ENCODE measurements around the gene WDR17.
"Not testable (repeated sequence)": the region's sequence is repeated elsewhere in the genome, so short reads cannot be mapped to it uniquely, and the experiment has no call there.

The WDR17 gene

DNA sequence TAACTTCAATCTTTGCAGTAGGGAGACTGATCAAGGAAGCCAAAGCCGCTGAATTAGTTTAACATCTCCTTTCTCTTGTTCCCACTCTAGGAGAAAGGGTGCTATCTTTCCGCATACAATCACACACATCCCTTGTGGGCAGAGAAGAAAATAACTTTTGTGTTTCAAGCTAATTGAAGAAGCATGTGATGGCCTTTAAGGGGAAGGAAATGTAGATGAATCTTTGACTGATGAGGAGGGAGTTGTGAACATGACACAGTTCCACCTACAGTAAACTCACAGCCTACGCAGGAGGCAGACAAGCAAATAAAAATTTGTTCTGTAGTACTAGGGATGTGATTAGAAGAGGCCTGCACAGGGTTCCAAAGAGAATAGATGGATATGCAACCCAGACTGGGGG is 144.5 kb downstream of the WDR17 start:
- Histone ChIP-seq H2AFZ (ENCODE audit: low read depth, low read length) (no peak overlapping the region), H3K79me2 (ENCODE audit: low read length) (no peaks in the 10 kb centered on the region), H4K20me1 (ENCODE audit: insufficient read depth, low read length) (no peaks in the 10 kb centered on the region), H3K36me3 (replicated peaks; ENCODE audit: low read depth, low read length) (no peaks in the 10 kb centered on the region), H3K9me3 (ENCODE audit: insufficient read depth, low read length) (no peaks in the 10 kb centered on the region), H3K4me3 (ENCODE audit: low read length) (no peak overlapping the region), H3K9ac (ENCODE audit: low read length) (no peak overlapping the region), H3K4me1 (ENCODE audit: low read length) (no peaks in the 10 kb centered on the region), H3K27ac (ENCODE audit: low read length) (no peak overlapping the region), H3K4me2 (ENCODE audit: low read length) (no peak overlapping the region), H3K27me3 (ENCODE audit: low read depth, low read length) (no peaks in the 10 kb centered on the region)
- TF ChIP-seq, protein P1, sequence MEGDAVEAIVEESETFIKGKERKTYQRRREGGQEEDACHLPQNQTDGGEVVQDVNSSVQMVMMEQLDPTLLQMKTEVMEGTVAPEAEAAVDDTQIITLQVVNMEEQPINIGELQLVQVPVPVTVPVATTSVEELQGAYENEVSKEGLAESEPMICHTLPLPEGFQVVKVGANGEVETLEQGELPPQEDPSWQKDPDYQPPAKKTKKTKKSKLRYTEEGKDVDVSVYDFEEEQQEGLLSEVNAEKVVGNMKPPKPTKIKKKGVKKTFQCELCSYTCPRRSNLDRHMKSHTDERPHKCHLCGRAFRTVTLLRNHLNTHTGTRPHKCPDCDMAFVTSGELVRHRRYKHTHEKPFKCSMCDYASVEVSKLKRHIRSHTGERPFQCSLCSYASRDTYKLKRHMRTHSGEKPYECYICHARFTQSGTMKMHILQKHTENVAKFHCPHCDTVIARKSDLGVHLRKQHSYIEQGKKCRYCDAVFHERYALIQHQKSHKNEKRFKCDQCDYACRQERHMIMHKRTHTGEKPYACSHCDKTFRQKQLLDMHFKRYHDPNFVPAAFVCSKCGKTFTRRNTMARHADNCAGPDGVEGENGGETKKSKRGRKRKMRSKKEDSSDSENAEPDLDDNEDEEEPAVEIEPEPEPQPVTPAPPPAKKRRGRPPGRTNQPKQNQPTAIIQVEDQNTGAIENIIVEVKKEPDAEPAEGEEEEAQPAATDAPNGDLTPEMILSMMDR (IDR thresholded peaks at IDR 0.05; ENCODE audit: low read depth, low read length), result no peak
- no peak for TF ChIP-seq EZH2phosphoT487 (IDR thresholded peaks at IDR 0.05; ENCODE audit: low read depth)

DNA sequence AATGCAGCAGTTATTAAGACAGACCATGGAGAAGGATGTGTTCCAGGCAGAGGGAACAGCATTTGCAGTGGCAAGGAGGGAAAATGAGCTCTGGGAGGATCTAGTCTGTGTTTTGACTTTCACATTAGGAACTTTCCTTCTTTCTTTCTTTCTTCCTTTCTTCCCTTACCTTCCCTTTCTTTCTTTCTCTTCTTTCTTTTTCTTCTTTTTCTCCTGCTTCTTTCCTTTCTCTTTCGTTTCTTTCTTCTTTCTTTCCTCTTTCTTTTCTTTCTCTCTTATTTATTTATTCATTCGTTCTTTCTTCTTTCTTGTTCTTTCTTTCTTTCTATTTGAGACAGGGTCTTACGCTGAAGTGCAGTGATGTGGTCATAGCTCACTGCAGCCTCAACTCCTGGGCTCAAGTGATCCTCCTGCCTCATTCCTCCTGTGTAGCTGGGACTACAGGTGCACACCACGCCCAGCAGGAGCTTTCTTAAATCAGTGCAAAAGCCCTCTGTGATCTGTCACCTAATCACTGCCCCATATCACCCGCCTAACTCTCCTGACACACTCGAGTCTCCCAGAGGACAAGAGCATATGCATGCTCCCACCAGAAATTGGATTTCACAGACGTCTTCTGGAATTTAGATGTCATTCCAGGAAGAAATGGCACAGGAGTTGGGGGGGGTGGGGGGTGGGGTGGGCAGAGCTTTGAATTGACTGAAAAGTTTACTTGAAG is 145.1 kb downstream of the WDR17 start:
- H2AFZ ChIP-seq (ENCODE audit: low read depth, low read length), result no peak overlapping the region
- no peak overlapping the region for H3K9ac ChIP-seq (ENCODE audit: low read length)
- H3K4me2 ChIP-seq (ENCODE audit: low read length), result no peak overlapping the region
- H3K9me3 ChIP-seq (ENCODE audit: insufficient read depth, low read length), result no peaks in the 10 kb centered on the region
- no peaks in the 10 kb centered on the region for H3K4me1 ChIP-seq (ENCODE audit: low read length)
- H3K79me2 ChIP-seq (ENCODE audit: low read length), result no peaks in the 10 kb centered on the region
- H3K36me3 ChIP-seq (replicated peaks; ENCODE audit: low read depth, low read length), result no peaks in the 10 kb centered on the region
- no peaks in the 10 kb centered on the region for H3K27me3 ChIP-seq (ENCODE audit: low read depth, low read length)
- no peak overlapping the region for H3K4me3 ChIP-seq (ENCODE audit: low read length)
- H3K27ac ChIP-seq (ENCODE audit: low read length), result no peak overlapping the region
- TF ChIP-seq, protein P1 (IDR thresholded peaks at IDR 0.05; ENCODE audit: low read depth, low read length), result no peak
- no peak for TF ChIP-seq EZH2phosphoT487 (IDR thresholded peaks at IDR 0.05; ENCODE audit: low read depth)
- no peaks in the 10 kb centered on the region for H4K20me1 ChIP-seq (ENCODE audit: insufficient read depth, low read length)

DNA sequence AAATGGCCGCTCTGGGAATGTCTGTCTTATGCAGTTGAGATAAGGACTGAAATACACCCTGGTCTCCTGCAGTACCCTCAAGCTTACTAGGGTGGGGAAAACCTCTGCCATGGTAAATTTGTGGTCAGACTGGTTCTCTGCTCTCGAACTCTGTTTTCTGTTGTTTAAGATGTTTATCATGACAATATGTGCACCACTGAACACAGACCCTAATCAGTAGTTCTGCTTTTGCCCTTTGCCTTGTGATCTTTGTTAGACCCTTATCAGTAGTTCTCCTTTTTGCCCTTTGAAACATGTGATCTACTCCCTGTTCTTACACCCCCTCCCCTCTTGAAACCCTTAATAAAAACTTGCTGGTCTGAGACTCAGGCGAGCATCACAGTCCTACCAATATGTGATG is 146.7 kb downstream of the WDR17 start:
- not testable (repeated sequence) for H3K79me2 ChIP-seq (ENCODE audit: low read length)

DNA sequence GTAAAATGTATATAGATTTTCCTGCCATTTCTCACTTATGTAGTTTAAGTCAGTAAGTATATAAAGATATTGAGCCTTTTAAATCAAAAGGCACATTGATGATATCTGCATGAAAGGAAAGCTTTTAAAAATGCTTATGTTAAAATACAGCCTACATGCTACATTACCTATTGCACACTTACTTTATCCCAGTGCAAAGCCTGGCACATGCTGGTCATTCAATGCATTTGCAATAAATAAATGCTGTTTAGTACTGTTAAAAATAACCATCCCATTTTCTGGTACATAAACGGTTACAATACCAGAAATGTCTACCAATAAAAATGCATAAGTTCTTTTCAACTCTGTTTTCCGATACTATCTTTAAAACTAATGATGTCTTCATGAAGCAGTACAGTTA is 151.9 kb downstream of the WDR17 start:
- Histone ChIP-seq H3K27me3 (ENCODE audit: low read depth, low read length) (no peaks in the 10 kb centered on the region), H3K4me1 (ENCODE audit: low read length) (no peaks in the 10 kb centered on the region), H3K9me3 (ENCODE audit: insufficient read depth, low read length) (no peaks in the 10 kb centered on the region), H4K20me1 (ENCODE audit: insufficient read depth, low read length) (no peaks in the 10 kb centered on the region), H3K36me3 (replicated peaks; ENCODE audit: low read depth, low read length) (no peaks in the 10 kb centered on the region), H2AFZ (ENCODE audit: low read depth, low read length) (no peak overlapping the region), H3K79me2 (ENCODE audit: low read length) (no peaks in the 10 kb centered on the region), H3K27ac (ENCODE audit: low read length) (no peak overlapping the region), H3K9ac (ENCODE audit: low read length) (no peak overlapping the region), H3K4me2 (ENCODE audit: low read length) (no peak overlapping the region), H3K4me3 (ENCODE audit: low read length) (no peak overlapping the region)
- no peak for TF ChIP-seq EZH2phosphoT487 (IDR thresholded peaks at IDR 0.05; ENCODE audit: low read depth)
- TF ChIP-seq, protein P1 (IDR thresholded peaks at IDR 0.05; ENCODE audit: low read depth, low read length), result peak; percentile 32

More for the DNA sequence above, 146.7 kb downstream of the WDR17 start:
- not testable (repeated sequence) for H4K20me1 ChIP-seq (ENCODE audit: insufficient read depth, low read length); H3K27ac ChIP-seq (ENCODE audit: low read length); H3K4me3 ChIP-seq (ENCODE audit: low read length); H2AFZ ChIP-seq (ENCODE audit: low read depth, low read length); H3K4me2 ChIP-seq (ENCODE audit: low read length); H3K4me1 ChIP-seq (ENCODE audit: low read length); H3K9me3 ChIP-seq (ENCODE audit: insufficient read depth, low read length); H3K9ac ChIP-seq (ENCODE audit: low read length); H3K36me3 ChIP-seq (replicated peaks; ENCODE audit: low read depth, low read length); H3K27me3 ChIP-seq (ENCODE audit: low read depth, low read length)
